Measurements from ENCODE around the gene ATRAID.

DNA sequence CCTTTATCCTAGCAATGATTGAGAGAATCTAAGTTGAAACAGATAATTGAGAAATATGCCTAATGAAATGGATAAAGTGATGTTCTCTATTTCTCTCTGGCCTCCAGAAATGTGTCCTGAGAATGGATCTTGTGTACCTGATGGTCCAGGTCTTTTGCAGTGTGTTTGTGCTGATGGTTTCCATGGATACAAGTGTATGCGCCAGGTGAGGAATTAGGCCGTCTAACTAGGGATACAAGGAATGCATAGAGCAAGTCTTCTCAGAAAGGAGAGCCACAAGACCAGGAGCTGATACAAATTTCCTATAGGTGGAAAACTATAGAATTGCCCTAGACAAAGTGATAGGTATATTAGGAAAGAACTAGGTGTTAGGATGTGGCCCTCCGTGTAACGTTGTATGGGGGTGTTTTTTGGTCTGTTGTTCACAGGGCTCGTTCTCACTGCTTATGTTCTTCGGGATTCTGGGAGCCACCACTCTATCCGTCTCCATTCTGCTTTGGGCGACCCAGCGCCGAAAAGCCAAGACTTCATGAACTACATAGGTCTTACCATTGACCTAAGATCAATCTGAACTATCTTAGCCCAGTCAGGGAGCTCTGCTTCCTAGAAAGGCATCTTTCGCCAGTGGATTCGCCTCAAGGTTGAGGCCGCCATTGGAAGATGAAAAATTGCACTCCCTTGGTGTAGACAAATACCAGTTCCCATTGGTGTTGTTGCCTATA is 4.7 kb downstream of the ATRAID start:
- TF ChIP-seq EZH2 (IDR thresholded peaks at IDR 0.05) (no peak), POLR2AphosphoS5 (IDR thresholded peaks at IDR 0.05; ENCODE audit: borderline replicate concordance, low read depth, low read length) (no peak)
